HG03066 (cell line): ENCODE results near the gene LYST.

Experiments used
- ATAC-seq: cut with Tn5 transposase; IDR thresholded peaks from one replicate; pipeline ENCODE4 v1.9.1; 2021; ENCODE audit warnings: low read depth; ENCODE audit not compliant: unreplicated experiment

The LYST gene

GRCh38 chr1:235885655-235886262, 19.1 kb upstream of the LYST start:
- ATAC-seq: no peak

- ATAC-seq: no peak
Observed at GRCh38 chr1:235883261-235883927, 16.7 kb upstream of the LYST start.

GRCh38 chr1:235882816-235883215, 16.1 kb upstream of the LYST start:
- no peak for ATAC-seq

GRCh38 chr1:235881930-235882700, 15.4 kb upstream of the LYST start:
- ATAC-seq: no peak

GRCh38 chr1:235878082-235878811, 11.5 kb upstream of the LYST start:
- no peak for ATAC-seq

- ATAC-seq: no peak
Observed at GRCh38 chr1:235876402-235876841, 9.7 kb upstream of the LYST start.

- ATAC-seq: no peak
Observed at GRCh38 chr1:235875036-235875597, 8.4 kb upstream of the LYST start.

- no peak for ATAC-seq
Observed at GRCh38 chr1:235874261-235874660, 7.6 kb upstream of the LYST start.

GRCh38 chr1:235873571-235873970, 6.9 kb upstream of the LYST start:
- no peak for ATAC-seq

- ATAC-seq: no peak
Observed at GRCh38 chr1:235873045-235873444, 6.3 kb upstream of the LYST start.

GRCh38 chr1:235872270-235872669, 5.6 kb upstream of the LYST start:
- ATAC-seq: no peak

- no peak for ATAC-seq
Observed at GRCh38 chr1:235867903-235868469, 1.3 kb upstream of the LYST start.

- peak; percentile 60 for ATAC-seq
Observed at GRCh38 chr1:235866913-235867845, 473 bp upstream of the LYST start.

GRCh38 chr1:235865565-235866204, 1.0 kb downstream of the LYST start:
- ATAC-seq: no peak

GRCh38 chr1:235864931-235865525, 1.7 kb downstream of the LYST start:
- no peak for ATAC-seq

GRCh38 chr1:235864469-235864868, 2.2 kb downstream of the LYST start:
- ATAC-seq: no peak

GRCh38 chr1:235863699-235864093, 3.0 kb downstream of the LYST start:
- ATAC-seq: no peak

- no peak for ATAC-seq
Observed at GRCh38 chr1:235861857-235862256, 4.8 kb downstream of the LYST start.
